ENCODE data around the gene SEMA5B.

SEMA5B gene

GRCh38 chr3:122864498-122864897 is 163.1 kb downstream of the SEMA5B start:
- no peak overlapping the region for H3K4me3 ChIP-seq (ENCODE audit: control insufficient read depth, low read depth, low read length)
- TF ChIP-seq CTCF (IDR thresholded peaks at IDR 0.05; ENCODE audit: control insufficient read depth, insufficient read depth, low read depth, low read length, missing control alignments): no peak
- DNase-seq (ENCODE audit: low read depth): no peak

GRCh38 chr3:122862381-122862780 is 165.2 kb downstream of the SEMA5B start:
- no peak for TF ChIP-seq CTCF (IDR thresholded peaks at IDR 0.05; ENCODE audit: control insufficient read depth, insufficient read depth, low read depth, low read length, missing control alignments)
- no peak overlapping the region for H3K4me3 ChIP-seq (ENCODE audit: control insufficient read depth, low read depth, low read length)
- DNase-seq (ENCODE audit: low read depth): no peak
